ENCODE measurements around the gene DHRS4. TPM values are rescaled to one million over a fixed set of nuclear protein-coding genes. Genes with fewer than 3 reads are reported as not detected.
A peak's percentile ranks its signal among the peaks of the same experiment; 100 is the strongest.

Gene DHRS4
- total and polyA plus RNA-seq, 2 of the 13 experiments (the other 11 are each of a cell fraction or from before 2014, with no cell fraction given), result 23.9 to 45.1 TPM

DNA sequence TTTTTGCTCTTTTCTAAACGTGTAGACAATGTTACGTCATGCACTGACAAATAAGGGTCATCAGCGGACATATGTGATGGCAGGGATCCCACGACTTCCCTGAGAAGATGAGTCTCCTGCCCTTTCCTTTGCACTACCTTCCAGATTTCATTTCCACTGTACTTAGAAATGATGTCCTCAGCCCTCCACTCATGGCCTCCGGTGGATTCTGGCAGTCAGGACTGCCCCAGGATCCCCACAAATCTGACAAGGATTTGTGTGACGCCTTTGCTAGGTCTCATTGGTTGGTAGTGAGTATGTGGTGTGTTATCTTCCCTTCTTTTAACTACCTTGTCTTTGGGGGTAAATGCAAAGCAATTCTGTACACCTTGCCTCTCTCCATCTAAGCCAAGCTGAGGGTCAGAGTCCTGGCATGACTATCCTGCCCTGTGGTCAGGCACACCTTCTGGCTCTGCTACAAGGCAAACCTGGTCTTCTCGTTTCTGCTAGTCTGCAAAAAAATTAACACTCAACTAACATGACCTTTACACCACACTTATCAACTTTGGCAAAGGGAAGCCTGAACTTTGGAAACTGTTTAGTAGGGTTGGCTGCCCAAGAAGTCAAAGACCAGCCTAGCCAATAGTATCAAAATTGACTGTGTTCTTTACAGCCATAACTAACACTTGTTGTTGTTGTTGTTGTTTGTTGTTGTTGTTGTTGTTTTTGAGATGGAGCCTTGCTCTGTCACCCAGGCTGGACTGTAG, 17.3 kb upstream of the DHRS4 start (continued):
- TF ChIP-seq AHDC1 (CRISPR knock-in tag; IDR thresholded peaks at IDR 0.05; ENCODE audit: borderline replicate concordance) (peak; percentile 37; the same call in 1 of the 2 replicates), ZFP36L1 (CRISPR knock-in tag; IDR thresholded peaks at IDR 0.05) (no peak), HDAC2 (CRISPR knock-in tag; IDR thresholded peaks at IDR 0.05) (peak; percentile 51; the same call in 1 of the 2 replicates), ZNF644 (CRISPR knock-in tag; IDR thresholded peaks at IDR 0.05; ENCODE audit: low read depth) (peak; percentile 95), ZMYM3 (CRISPR knock-in tag; IDR thresholded peaks at IDR 0.05) (peak; percentile 64; the same call in 1 of the 2 replicates), ZMYM2 (CRISPR knock-in tag; IDR thresholded peaks at IDR 0.05) (peak; percentile 85), HNRNPUL1 (IDR thresholded peaks at IDR 0.05; ENCODE audit: low read depth, low read length) (no peak), ZNF556 (CRISPR knock-in tag; IDR thresholded peaks at IDR 0.05; ENCODE audit: borderline replicate concordance) (peak; percentile 43; the same call in 1 of the 2 replicates), ZNF713 (CRISPR knock-in tag; IDR thresholded peaks at IDR 0.05) (no peak), SKIL (CRISPR knock-in tag; IDR thresholded peaks at IDR 0.05; ENCODE audit: borderline replicate concordance) (peak; percentile 25; the same call in 1 of the 2 replicates), NONO (IDR thresholded peaks at IDR 0.05) (no peak), NONO (CRISPR knock-in tag; conservative IDR thresholded peaks at IDR 0.05) (peak; percentile 49; the same call in 1 of the 2 replicates), TBX3 (IDR thresholded peaks at IDR 0.05; ENCODE audit: borderline replicate concordance) (peak; percentile 8; the same call in 1 of the 2 replicates), CEBPB (IDR thresholded peaks at IDR 0.05; ENCODE audit: borderline replicate concordance, low read depth, low read length) (peak; percentile 12; the same call in 1 of the 2 replicates), EZH2 (conservative IDR thresholded peaks at IDR 0.05; ENCODE audit: low read depth, low read length) (no peak), SNAI1 (CRISPR knock-in tag; IDR thresholded peaks at IDR 0.05; ENCODE audit: borderline replicate concordance) (no peak)
- TF ChIP-seq, protein P1, sequence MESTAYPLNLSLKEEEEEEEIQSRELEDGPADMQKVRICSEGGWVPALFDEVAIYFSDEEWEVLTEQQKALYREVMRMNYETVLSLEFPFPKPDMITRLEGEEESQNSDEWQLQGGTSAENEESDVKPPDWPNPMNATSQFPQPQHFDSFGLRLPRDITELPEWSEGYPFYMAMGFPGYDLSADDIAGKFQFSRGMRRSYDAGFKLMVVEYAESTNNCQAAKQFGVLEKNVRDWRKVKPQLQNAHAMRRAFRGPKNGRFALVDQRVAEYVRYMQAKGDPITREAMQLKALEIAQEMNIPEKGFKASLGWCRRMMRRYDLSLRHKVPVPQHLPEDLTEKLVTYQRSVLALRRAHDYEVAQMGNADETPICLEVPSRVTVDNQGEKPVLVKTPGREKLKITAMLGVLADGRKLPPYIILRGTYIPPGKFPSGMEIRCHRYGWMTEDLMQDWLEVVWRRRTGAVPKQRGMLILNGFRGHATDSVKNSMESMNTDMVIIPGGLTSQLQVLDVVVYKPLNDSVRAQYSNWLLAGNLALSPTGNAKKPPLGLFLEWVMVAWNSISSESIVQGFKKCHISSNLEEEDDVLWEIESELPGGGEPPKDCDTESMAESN (CRISPR knock-in tag; conservative IDR thresholded peaks at IDR 0.05), result peak; percentile 55; the same call in 1 of the 2 replicates
- TF ChIP-seq, protein P2, sequence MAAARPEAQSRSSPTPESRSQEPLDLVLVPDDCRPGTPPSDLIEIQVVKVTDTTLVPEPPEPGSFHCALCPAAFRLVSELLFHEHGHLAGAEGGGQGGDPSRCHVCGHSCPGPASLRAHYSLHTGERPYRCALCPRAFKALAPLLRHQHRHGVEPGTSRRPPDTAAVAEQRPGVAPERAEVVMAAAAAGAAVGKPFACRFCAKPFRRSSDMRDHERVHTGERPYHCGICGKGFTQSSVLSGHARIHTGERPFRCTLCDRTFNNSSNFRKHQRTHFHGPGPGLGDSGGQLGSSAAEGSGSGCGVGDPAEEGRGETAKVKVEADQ (CRISPR knock-in tag; IDR thresholded peaks at IDR 0.05; ENCODE audit: borderline replicate concordance), result 0 out of 2 replicates have a peak, but pooled peaks have one; percentile 28
